Measurements from ENCODE around the gene FHOD3. TPM values are rescaled to one million over a fixed set of nuclear protein-coding genes. Genes with fewer than 3 reads are reported as not detected.

Gene FHOD3
- total and polyA plus RNA-seq, 9 of the 15 experiments (the other 6 are each of a cell fraction or from before 2014, with no cell fraction given): 0.11 TPM; not detected in 8

DNA sequence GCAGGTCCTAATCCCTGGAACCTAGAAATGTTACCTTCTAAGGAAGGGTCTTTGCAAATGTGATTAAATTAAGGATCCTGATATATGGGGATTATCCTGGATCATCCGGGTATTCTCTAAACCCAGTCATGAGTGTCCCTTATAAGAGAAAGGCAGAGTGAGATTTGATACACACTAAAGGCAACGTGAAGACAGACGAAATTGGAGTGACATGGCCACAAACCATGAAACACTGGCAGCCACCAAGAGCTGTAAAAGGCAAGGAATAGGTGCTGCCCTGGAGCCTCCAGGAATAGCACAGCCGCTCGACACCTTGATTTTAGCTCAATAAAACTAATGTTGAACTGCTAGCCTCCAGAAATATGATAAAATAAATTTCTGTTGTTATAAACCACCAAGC is 486.3 kb downstream of the FHOD3 start:
- DNase-seq (ENCODE audit: extremely low read depth in 1 of 4, low spot score in 3 of 4) (no peak), ATAC-seq (no peak), FAIRE-seq (no peak)
- H3K4me2 ChIP-seq (ENCODE audit: insufficient read depth, low read length): no peak overlapping the region
- H3K79me2 ChIP-seq (ENCODE audit: control insufficient read depth, insufficient read depth, low read length): no peaks in the 10 kb centered on the region
- no peaks in the 10 kb centered on the region for H4K20me1 ChIP-seq (replicated peaks; ENCODE audit: control insufficient read depth, insufficient read depth, low read length)
- H3K27ac ChIP-seq (ENCODE audit: extremely low read depth, low read depth, low read length): no peak overlapping the region
- no peak overlapping the region for H3K4me3 ChIP-seq
- ChIA-PET POLR2A (no interaction called here), CTCF (ENCODE audit: low intra/inter-chr PET ratio) (no interaction called here)
- H2AFZ ChIP-seq (ENCODE audit: low read depth, low read length): no peak overlapping the region
- H3K27me3 ChIP-seq (ENCODE audit: control insufficient read depth in 2 of 2, insufficient read depth in 2 of 2, low read length in 2 of 2): no peaks in the 10 kb centered on the region
- no peak for TF ChIP-seq MED1 (CRISPR knock-in tag; IDR thresholded peaks at IDR 0.05; ENCODE audit: borderline replicate concordance)
- TF ChIP-seq, protein P1, sequence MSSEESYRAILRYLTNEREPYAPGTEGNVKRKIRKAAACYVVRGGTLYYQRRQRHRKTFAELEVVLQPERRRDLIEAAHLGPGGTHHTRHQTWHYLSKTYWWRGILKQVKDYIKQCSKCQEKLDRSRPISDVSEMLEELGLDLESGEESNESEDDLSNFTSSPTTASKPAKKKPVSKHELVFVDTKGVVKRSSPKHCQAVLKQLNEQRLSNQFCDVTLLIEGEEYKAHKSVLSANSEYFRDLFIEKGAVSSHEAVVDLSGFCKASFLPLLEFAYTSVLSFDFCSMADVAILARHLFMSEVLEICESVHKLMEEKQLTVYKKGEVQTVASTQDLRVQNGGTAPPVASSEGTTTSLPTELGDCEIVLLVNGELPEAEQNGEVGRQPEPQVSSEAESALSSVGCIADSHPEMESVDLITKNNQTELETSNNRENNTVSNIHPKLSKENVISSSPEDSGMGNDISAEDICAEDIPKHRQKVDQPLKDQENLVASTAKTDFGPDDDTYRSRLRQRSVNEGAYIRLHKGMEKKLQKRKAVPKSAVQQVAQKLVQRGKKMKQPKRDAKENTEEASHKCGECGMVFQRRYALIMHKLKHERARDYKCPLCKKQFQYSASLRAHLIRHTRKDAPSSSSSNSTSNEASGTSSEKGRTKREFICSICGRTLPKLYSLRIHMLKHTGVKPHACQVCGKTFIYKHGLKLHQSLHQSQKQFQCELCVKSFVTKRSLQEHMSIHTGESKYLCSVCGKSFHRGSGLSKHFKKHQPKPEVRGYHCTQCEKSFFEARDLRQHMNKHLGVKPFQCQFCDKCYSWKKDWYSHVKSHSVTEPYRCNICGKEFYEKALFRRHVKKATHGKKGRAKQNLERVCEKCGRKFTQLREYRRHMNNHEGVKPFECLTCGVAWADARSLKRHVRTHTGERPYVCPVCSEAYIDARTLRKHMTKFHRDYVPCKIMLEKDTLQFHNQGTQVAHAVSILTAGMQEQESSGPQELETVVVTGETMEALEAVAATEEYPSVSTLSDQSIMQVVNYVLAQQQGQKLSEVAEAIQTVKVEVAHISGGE (CRISPR knock-in tag; IDR thresholded peaks at IDR 0.05): no peak
- no peak for TF ChIP-seq RFX1 (IDR thresholded peaks at IDR 0.05)
- no peak for TF ChIP-seq BRCA1 (IDR thresholded peaks at IDR 0.05)
- TF ChIP-seq BRCA1 (CRISPR knock-in tag; IDR thresholded peaks at IDR 0.05): no peak
- TF ChIP-seq BMI1 (IDR thresholded peaks at IDR 0.05; ENCODE audit: low read length): no peak
- TF ChIP-seq ZNF224 (CRISPR knock-in tag; IDR thresholded peaks at IDR 0.05): no peak
- no peak for TF ChIP-seq ZNF75A (CRISPR knock-in tag; IDR thresholded peaks at IDR 0.05)
- no peak for TF ChIP-seq ZNF324 (CRISPR knock-in tag; IDR thresholded peaks at IDR 0.05)
- no TSS peak for BruUV-seq (replicated peaks)
- H3K36me3 ChIP-seq (ENCODE audit: control insufficient read depth, insufficient read depth, low read length): peaks cover 31% of the 10 kb centered on the region; the same call in 2 of the 3 replicates
- 75% methylated on average over 5 of the region's 5 CpGs for WGBS (ENCODE audit: insufficient coverage, low coverage, missing lambda C conversion rate)
- H3K9me1 ChIP-seq (ENCODE audit: control insufficient read depth, insufficient read depth, low read length): no peaks in the 10 kb centered on the region
- H3K9ac ChIP-seq (ENCODE audit: insufficient read depth in 1 of 2, low read depth in 2 of 2, low read length in 2 of 2): no peak overlapping the region
- in situ Hi-C loops (cut with MboI): no loop called here
- H3K4me1 ChIP-seq (replicated peaks in 1 of 2; ENCODE audit: control insufficient read depth in 2 of 2, insufficient read depth in 2 of 2, low read length in 2 of 2): no peaks in the 10 kb centered on the region
- intact Hi-C loops (cut with micrococcal nuclease): no loop called here
- no peaks in the 10 kb centered on the region for H3K9me3 ChIP-seq (replicated peaks; ENCODE audit: control insufficient read depth, insufficient read depth, low read depth, low read length)

All from K562 (cell line).